GM12874 (cell line): Measurements from ENCODE around the gene MCOLN1.

Experiments
- TF ChIP-seq, protein P1 (sequence below): IDR thresholded peaks from 2 replicates; pipeline ENCODE4 v1.5.1; 2011; ENCODE audit warnings: low read depth, mild to moderate bottlenecking, control low read depth, low read length, moderate library complexity; ENCODE audit not compliant: insufficient read depth

MCOLN1 gene

DNA sequence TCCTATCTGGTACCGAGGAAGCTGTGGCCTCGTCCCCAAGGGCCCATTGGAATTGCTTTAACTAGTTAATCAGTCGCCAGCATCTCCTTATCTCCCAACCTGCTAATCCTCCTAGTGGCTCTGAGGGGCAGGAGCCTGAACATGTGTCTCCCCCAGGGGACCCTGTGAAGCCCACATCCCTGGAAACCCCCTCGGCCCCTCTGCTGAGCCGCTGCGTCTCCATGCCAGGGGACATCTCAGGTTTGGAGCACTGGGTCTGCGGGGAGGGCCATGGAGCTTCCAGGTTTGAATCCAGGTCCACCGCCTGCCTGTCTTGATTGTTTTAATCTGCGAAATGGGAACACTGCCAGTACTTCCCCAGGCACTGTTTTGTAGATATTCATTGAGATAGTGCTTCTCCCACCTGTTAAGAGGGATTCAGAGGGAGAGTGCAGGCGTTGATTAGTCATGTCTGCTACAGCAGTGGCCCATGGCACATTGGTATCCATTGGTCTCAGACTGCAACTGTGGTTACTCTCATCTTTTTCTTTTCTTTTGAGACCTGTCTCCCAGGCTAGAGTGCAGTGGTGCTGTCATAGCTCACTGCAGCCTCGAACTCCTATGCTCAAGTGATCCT lies 19.5 kb downstream of the MCOLN1 start:
- TF ChIP-seq, protein P1, sequence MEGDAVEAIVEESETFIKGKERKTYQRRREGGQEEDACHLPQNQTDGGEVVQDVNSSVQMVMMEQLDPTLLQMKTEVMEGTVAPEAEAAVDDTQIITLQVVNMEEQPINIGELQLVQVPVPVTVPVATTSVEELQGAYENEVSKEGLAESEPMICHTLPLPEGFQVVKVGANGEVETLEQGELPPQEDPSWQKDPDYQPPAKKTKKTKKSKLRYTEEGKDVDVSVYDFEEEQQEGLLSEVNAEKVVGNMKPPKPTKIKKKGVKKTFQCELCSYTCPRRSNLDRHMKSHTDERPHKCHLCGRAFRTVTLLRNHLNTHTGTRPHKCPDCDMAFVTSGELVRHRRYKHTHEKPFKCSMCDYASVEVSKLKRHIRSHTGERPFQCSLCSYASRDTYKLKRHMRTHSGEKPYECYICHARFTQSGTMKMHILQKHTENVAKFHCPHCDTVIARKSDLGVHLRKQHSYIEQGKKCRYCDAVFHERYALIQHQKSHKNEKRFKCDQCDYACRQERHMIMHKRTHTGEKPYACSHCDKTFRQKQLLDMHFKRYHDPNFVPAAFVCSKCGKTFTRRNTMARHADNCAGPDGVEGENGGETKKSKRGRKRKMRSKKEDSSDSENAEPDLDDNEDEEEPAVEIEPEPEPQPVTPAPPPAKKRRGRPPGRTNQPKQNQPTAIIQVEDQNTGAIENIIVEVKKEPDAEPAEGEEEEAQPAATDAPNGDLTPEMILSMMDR = no peak

DNA sequence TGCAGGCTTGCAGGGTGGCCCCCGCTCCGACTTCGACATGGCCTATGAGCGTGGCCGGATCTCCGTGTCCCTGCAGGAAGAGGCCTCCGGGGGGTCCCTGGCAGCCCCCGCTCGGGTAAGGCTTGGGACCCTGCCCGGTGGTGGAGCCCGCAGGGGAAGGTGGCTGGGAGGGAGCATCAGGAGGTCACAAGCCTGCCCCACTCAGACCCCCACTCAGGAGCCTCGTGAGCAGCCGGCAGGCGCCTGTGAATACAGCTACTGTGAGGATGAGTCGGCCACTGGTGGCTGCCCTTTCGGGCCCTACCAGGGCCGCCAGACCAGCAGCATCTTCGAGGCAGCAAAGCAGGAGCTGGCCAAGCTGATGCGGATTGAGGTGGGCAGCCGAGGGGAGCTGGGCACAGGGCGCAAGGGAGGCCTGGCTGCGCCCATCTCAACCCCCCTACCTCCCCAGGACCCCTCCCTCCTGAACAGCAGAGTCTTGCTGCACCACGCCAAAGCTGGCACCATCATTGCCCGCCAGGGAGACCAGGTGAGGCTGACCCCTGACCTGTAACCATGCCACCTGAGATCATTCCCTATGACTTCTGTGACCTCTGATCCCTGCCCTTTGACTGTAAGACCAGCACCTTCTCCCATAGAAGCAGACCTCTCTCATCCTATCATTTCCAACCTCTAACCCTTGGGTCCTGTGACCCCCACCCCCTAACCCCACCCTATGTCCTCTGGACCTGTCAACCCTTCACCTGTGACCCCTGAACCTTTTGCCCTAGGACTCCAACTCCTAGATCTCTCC lies 20.3 kb downstream of the MCOLN1 start:
- TF ChIP-seq, protein P1 = no peak

GRCh38 chr19:7544626-7545025 lies 22.2 kb downstream of the MCOLN1 start:
- TF ChIP-seq, protein P1 = no peak

DNA sequence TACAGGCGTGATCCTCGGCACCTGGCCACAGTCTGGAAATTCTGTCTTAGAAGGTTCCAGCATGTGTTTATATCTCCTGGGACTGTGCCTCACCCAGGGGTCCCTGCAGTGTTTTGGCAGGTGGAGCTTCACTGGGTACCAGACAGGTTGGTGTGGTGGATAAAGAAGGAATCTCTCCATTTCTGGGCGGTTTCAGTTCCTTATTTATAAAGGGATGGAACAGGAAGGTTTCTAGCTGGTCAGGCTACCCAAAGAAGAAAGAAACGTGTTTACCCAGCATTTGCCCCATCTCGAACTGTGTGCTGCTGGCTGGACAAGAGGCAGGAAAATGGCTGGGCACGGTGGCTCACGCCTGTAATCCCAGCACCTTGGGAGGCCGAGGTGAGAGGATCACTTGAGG lies 22.9 kb downstream of the MCOLN1 start:
- TF ChIP-seq, protein P1 = no peak

GRCh38 chr19:7545904-7546303 lies 23.5 kb downstream of the MCOLN1 start:
- TF ChIP-seq, protein P1 = no peak

GRCh38 chr19:7547159-7547558 lies 24.7 kb downstream of the MCOLN1 start:
- TF ChIP-seq, protein P1 = no peak

DNA sequence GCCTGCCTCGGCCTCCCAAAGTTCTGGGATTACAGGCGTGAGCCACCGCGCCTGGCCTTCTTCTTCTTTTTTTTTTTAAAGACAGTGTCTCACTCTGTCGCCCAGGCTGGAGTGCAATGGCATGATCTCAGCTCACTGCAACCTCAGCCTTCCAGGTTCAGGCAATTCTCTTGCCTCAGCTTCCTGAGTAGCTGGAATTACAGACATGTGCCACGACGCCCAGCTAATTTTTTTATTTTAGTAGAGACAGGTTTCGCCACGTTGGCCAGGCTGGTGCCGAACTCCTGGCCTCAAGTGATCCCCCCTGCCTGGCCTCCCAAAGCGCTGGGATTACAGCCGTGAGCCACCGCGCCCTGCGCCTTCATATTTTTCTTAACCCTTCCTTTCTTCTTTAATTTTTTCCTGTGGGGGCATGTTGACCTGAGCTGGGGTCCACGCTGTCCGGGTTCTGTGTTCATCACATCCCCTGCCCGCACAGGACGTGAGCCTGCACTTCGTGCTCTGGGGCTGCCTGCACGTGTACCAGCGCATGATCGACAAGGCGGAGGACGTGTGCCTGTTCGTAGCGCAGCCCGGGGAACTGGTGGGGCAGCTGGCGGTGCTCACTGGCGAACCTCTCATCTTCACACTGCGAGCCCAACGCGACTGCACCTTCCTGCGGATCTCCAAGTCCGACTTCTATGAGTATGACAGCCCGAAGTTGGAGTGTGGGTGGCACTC lies 27.2 kb downstream of the MCOLN1 start:
- TF ChIP-seq, protein P1 = no peak
